Fibroblast of skin of left quadriceps (primary cell): ENCODE measurements around the gene COL1A2.

Source experiments
- DNase-seq, 2 experiments: peaks; one replicate each; pipeline ENCODE4 v3.0.0-alpha.2; 2013; ENCODE audit warnings: low read depth in 2 of 2

The COL1A2 gene

GRCh38 chr7:94382746-94383145, 11.9 kb upstream of the COL1A2 start:
- DNase-seq, result no peak

- no peak for DNase-seq
Observed at GRCh38 chr7:94384315-94384714, 10.4 kb upstream of the COL1A2 start.

GRCh38 chr7:94386416-94386815, 8.3 kb upstream of the COL1A2 start:
- DNase-seq, result no peak

- no peak for DNase-seq
Observed at GRCh38 chr7:94388540-94388939, 6.2 kb upstream of the COL1A2 start.

GRCh38 chr7:94389381-94389780, 5.3 kb upstream of the COL1A2 start:
- no peak for DNase-seq

GRCh38 chr7:94391726-94392392, 2.8 kb upstream of the COL1A2 start:
- peak; percentile 80 to 81 for DNase-seq

GRCh38 chr7:94392393-94392786, 2.3 kb upstream of the COL1A2 start:
- no peak for DNase-seq

- DNase-seq, result no peak
Observed at GRCh38 chr7:94393246-94394108, 1.2 kb upstream of the COL1A2 start.

GRCh38 chr7:94394109-94394436, 622 bp upstream of the COL1A2 start:
- peak; percentile 79 to 82 for DNase-seq

- DNase-seq, result peak; percentile 69 to 75
Observed at GRCh38 chr7:94395141-94396036, 694 bp downstream of the COL1A2 start.

- DNase-seq, result peak; percentile 66 to 71
Observed at GRCh38 chr7:94396037-94396431, 1.3 kb downstream of the COL1A2 start.

GRCh38 chr7:94396596-94396995, 1.9 kb downstream of the COL1A2 start:
- DNase-seq, result peak; percentile 57 to 65

- DNase-seq, result no peak
Observed at GRCh38 chr7:94397722-94398121, 3.0 kb downstream of the COL1A2 start.

GRCh38 chr7:94398841-94399240, 4.1 kb downstream of the COL1A2 start:
- no peak for DNase-seq

GRCh38 chr7:94400022-94400421, 5.3 kb downstream of the COL1A2 start:
- no peak for DNase-seq

GRCh38 chr7:94400643-94401427, 6.1 kb downstream of the COL1A2 start:
- DNase-seq, result no peak

- DNase-seq, result no peak
Observed at GRCh38 chr7:94401428-94401814, 6.7 kb downstream of the COL1A2 start.

- DNase-seq, result no peak
Observed at GRCh38 chr7:94403546-94403945, 8.9 kb downstream of the COL1A2 start.

- DNase-seq, result no peak
Observed at GRCh38 chr7:94405506-94405905, 10.8 kb downstream of the COL1A2 start.

- no peak for DNase-seq
Observed at GRCh38 chr7:94406696-94407095, 12.0 kb downstream of the COL1A2 start.

- no peak for DNase-seq
Observed at GRCh38 chr7:94409200-94409948, 14.7 kb downstream of the COL1A2 start.
